ENCODE results near the gene SUN1. TPM values are rescaled to one million over a fixed set of nuclear protein-coding genes. Genes with fewer than 3 reads are reported as not detected.

The SUN1 gene
- total RNA-seq, 4 donors from 2014 or later, result 78.0 to 113 (median 105) TPM

DNA sequence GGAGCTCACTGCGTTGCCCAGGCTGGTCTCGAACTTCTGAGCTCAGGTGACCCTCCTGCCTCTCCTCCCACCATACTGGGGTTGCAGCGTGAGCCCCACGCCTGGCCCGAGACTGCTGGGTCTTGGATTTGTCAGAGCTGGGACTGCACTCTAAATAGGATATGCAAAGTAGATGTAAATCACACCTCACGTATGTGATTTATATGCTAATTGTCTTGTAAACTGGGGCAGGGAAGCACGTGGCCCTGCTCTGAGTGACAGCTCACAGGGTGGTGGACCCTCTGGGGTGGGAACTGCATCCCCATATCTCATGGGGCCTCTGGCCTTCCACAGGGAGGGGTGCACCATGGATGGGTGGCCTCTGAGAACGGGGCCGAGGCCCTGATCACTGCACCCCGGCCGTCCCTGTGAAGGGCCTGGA lies 78.2 kb downstream of the SUN1 start:
- DNase-seq, result no peak
- TF ChIP-seq, protein P1, sequence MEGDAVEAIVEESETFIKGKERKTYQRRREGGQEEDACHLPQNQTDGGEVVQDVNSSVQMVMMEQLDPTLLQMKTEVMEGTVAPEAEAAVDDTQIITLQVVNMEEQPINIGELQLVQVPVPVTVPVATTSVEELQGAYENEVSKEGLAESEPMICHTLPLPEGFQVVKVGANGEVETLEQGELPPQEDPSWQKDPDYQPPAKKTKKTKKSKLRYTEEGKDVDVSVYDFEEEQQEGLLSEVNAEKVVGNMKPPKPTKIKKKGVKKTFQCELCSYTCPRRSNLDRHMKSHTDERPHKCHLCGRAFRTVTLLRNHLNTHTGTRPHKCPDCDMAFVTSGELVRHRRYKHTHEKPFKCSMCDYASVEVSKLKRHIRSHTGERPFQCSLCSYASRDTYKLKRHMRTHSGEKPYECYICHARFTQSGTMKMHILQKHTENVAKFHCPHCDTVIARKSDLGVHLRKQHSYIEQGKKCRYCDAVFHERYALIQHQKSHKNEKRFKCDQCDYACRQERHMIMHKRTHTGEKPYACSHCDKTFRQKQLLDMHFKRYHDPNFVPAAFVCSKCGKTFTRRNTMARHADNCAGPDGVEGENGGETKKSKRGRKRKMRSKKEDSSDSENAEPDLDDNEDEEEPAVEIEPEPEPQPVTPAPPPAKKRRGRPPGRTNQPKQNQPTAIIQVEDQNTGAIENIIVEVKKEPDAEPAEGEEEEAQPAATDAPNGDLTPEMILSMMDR (IDR thresholded peaks at IDR 0.05), result no peak
- no peak for TF ChIP-seq POLR2A (IDR thresholded peaks at IDR 0.05)
- H3K36me3 ChIP-seq, result no peaks in the 10 kb centered on the region
- no peaks in the 10 kb centered on the region for H3K9me3 ChIP-seq
- H3K27ac ChIP-seq, result no peak overlapping the region
- 17 to 92% methylated on average over 1 to 4 of the region's 11 CpGs for WGBS, 2 donors
- intact Hi-C loops (cut with DNase I), result no loop called here
- H3K4me3 ChIP-seq, result no peak overlapping the region
- H3K4me1 ChIP-seq, result peaks cover 7 to 33% (median 16%) of the 10 kb centered on the region in 3 donors
- H3K27me3 ChIP-seq, result no peaks in the 10 kb centered on the region

DNA sequence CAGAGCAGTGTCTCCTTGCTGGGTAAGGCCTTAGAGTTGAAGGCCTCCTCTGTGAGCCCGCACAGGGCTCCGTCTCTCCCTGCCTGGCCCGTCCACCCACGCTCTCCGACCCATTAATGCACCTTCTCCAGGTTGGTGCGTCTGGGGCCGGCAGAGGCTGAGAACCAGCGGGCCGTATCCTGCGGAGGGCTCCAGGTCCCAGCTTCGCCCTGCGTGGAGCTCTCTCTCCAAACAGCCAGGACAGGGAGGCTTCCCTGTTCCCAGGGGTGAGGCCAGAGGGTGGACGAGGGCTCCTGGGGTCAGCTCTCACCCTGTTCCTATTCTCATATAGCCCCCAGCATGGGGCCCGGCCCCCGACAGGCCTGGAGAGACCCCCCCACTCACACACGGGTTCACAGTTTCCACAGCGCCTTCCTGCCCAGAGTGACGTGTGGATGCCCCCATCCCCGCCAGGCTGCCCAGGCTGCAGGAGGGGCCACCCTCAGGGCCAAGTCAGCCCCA lies 78.7 kb downstream of the SUN1 start:
- peaks cover 8 to 38% (median 16%) of the 10 kb centered on the region in 3 donors for H3K4me1 ChIP-seq
- no peaks in the 10 kb centered on the region for H3K36me3 ChIP-seq
- H3K27ac ChIP-seq, result no peak overlapping the region
- WGBS, 2 donors, result 80% methylated on average over 7 of the region's 19 CpGs; no CpG with 5 or more reads in 1 of the 2 donors
- DNase-seq, result no peak
- no peaks in the 10 kb centered on the region for H3K9me3 ChIP-seq
- TF ChIP-seq POLR2A (IDR thresholded peaks at IDR 0.05), result no peak
- TF ChIP-seq, protein P1 (IDR thresholded peaks at IDR 0.05), result no peak
- H3K27me3 ChIP-seq, result no peaks in the 10 kb centered on the region
- intact Hi-C loops (cut with DNase I), result no loop called here
- no peak overlapping the region for H3K4me3 ChIP-seq

DNA sequence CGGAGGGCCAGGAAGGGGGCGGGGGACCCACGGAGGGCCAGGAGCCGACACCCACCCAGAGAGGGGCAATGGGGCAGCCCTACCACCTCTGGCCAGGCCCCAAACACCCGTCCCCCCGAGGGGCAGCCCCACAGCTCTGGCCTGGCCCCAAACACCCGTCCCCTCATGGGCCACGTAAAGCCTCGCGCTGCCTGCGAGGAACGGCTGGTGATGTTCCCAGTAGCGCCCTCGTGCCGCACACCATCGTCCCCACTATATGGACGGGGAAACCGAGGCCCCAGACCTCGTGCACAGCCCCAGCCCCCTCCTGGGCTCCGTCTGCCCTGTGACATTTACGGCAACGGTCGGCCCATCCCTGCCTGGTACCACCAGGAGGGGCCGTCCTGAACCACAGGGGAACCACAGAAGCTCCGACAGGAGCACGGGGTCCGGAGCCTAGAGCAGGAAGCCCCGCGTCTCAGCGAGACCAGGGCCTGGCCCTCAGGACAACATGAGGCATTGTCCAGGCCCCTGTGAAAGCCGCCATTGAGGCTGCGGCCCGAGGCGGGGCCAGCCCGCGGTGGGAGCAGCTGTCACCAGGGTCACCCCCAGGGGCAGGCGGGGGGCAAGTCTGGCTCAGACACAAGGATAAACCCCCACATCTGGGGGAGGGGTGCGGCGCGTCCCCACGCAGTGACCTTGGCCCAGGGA lies 79.7 kb downstream of the SUN1 start:
- no peak for TF ChIP-seq POLR2A (IDR thresholded peaks at IDR 0.05)
- TF ChIP-seq, protein P1 (IDR thresholded peaks at IDR 0.05), result no peak
- no peaks in the 10 kb centered on the region for H3K9me3 ChIP-seq
- peaks cover 0 to 5% (median 0%) of the 10 kb centered on the region in 4 donors for H3K27me3 ChIP-seq
- DNase-seq, result no peak
- H3K36me3 ChIP-seq, result no peaks in the 10 kb centered on the region
- WGBS, 2 donors, result 72% methylated on average over 3 of the region's 41 CpGs; no CpG with 5 or more reads in 1 of the 2 donors
- intact Hi-C loops (cut with DNase I), result loop anchor here (2.0 kb wide), 1 partner anchor 33 kb away; no protein-coding TSS in a partner anchor
- H3K4me3 ChIP-seq, result no peak overlapping the region
- H3K4me1 ChIP-seq, result peaks cover 16 to 47% (median 16%) of the 10 kb centered on the region in 3 donors
- no peak overlapping the region for H3K27ac ChIP-seq

DNA sequence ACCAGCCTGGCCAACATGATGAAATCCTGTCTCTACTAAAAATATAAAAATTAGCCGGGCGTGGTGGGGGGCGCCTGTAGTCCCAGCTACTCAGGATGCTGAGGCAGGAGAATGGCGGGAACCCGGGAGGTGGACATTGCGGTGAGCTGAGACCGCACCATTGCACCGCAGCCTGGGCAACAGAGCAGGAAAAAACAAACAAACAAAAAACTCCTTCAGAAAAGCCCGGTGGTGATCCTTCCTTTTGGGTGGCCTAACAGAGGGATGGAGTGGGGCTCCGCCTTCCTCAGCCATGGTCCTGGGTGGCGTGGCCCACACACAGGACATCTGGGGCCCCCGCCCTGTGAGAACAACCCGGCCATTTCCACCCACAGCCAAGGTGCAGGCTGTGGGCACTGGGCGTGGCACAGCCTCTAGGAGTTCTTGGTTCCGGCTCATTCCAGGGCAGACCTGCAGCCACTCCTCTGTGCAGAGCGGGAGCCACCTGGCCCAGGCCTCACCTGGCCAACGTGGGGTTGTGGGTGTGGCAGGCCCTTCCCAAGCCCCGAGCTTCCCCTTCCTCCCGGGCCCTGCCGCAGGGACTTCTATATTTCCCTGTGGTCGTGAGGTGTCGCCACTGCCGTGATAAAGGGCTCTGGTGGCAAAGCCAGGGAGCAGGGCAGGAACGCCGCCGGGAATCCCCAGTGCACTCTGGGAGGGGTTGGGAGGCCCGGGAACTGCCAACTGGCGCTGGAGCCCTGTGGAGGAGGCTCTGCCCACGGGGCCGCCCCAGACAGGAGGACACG lies 81.7 kb downstream of the SUN1 start:
- TF ChIP-seq, protein P1 (IDR thresholded peaks at IDR 0.05), result peak in 1 of 6 experiments; percentile 21
- no peak for TF ChIP-seq POLR2A (IDR thresholded peaks at IDR 0.05)
- intact Hi-C loops (cut with DNase I), result loop anchor here (2.0 kb wide), 1 partner anchor 31 kb away; no protein-coding TSS in a partner anchor
- WGBS, 2 donors, result 45 to 67% methylated on average over 9 to 20 of the region's 31 CpGs
- Histone ChIP-seq H3K9me3 (no peaks in the 10 kb centered on the region), H3K4me1 (peaks cover 16 to 40% (median 16%) of the 10 kb centered on the region in 3 donors), H3K4me3 (peak overlapping the region in 1 of 4 donors; percentile 8), H3K36me3 (peaks cover 0 to 2% (median 0%) of the 10 kb centered on the region in 3 donors), H3K27ac (peak overlapping the region in 1 of 4 donors; percentile 17), H3K27me3 (peaks cover 0 to 5% (median 0%) of the 10 kb centered on the region in 4 donors)
- no peak for DNase-seq
